Activated B cell treated with CpG ODN at 0.5 μM for 24 hours (primary cell): ENCODE results near the gene LRRC51. TPM values are rescaled to one million over a fixed set of nuclear protein-coding genes. Genes with fewer than 3 reads are reported as not detected.

Experiments
- ATAC-seq: fragments of 200-7000 bp; cut with Tn5 transposase; one replicate; pipeline ENCODE4 v1.10.0; 2021; ENCODE audit warnings: low read depth, mild to moderate bottlenecking, moderate library complexity
- CTCF ChIA-PET: fragments of 350-600 bp; sonication (Branson Sonifier 250); formaldehyde crosslinking; loops from one replicate; lab custom pipeline; 2021; ENCODE audit warnings: antibody characterized with exemption; lab: Charles Lee
- POLR2A ChIA-PET: fragments of 350-600 bp; sonication (Branson Sonifier 250); formaldehyde crosslinking; loops from one replicate; lab custom pipeline; 2021; ENCODE audit warnings: antibody characterized with exemption; lab: Charles Lee
- DNase-seq: peaks from one replicate; pipeline ENCODE4 v3.0.0; 2022
- H3K27ac Mint-ChIP-seq: one replicate; pipeline ENCODE4 v1.8.0; 2020; ENCODE audit warnings: mixed read lengths
- H3K27me3 Mint-ChIP-seq: one replicate; pipeline ENCODE4 v1.8.0; 2021; ENCODE audit warnings: mixed read lengths
- H3K36me3 Mint-ChIP-seq: one replicate; pipeline ENCODE4 v1.8.0; 2021; ENCODE audit warnings: low read depth, mixed read lengths
- H3K4me1 Mint-ChIP-seq: one replicate; pipeline ENCODE4 v1.8.0; 2021; ENCODE audit warnings: mixed read lengths
- H3K4me3 Mint-ChIP-seq: one replicate; pipeline ENCODE4 v1.8.0; 2020; ENCODE audit warnings: mild to moderate bottlenecking, mixed read lengths
- H3K9me3 Mint-ChIP-seq: one replicate; pipeline ENCODE4 v1.8.0; 2020; ENCODE audit warnings: mixed read lengths
- CTCF ChIP-seq: fragments of 200-600 bp; IDR thresholded peaks from one replicate; pipeline ENCODE4 v1.8.0; 2022; ENCODE audit warnings: antibody characterized with exemption, mild to moderate bottlenecking
- intact Hi-C: fragments of 100-400 bp; cut with micrococcal nuclease; formaldehyde crosslinking; loops from one replicate; pipeline ENCODE4 v1.15.1; 2024
- total RNA-seq: library from RNA; stranded (reverse); gene quantifications from 2 replicates; pipeline ENCODE4 v1.2.3, GENCODE V29; 2022

LRRC51 gene
- total RNA-seq, 1 donor from 2014 or later, result 4.1 TPM

- no peak for DNase-seq
- Mint-ChIP-seq H3K36me3 (peaks cover 6% of the 10 kb centered on the region), H3K27me3 (no peaks in the 10 kb centered on the region), H3K27ac (peak overlapping the region; percentile 30), H3K9me3 (no peaks in the 10 kb centered on the region), H3K4me1 (peaks cover 7% of the 10 kb centered on the region), H3K4me3 (no peak overlapping the region)
- TF ChIP-seq CTCF, result no peak
- ChIA-PET CTCF (no interaction called here), POLR2A (interaction anchor here (0.6 to 0.7 kb wide), 2 partner anchors 97 to 346 kb away, joined by 3 to 8 read pairs; no protein-coding TSS in a partner anchor)
- no peak for ATAC-seq
- intact Hi-C loops, result no loop called here
Measured at GRCh38 chr11:72061739-72062396, 18.8 kb upstream of the LRRC51 start.

GRCh38 chr11:72066855-72067254 lies 13.8 kb upstream of the LRRC51 start:
- no peak overlapping the region for H3K4me3 Mint-ChIP-seq
- H3K9me3 Mint-ChIP-seq, result no peaks in the 10 kb centered on the region
- intact Hi-C loops, result no loop called here
- ATAC-seq, result no peak
- TF ChIP-seq CTCF, result no peak
- no peak overlapping the region for H3K27ac Mint-ChIP-seq
- CTCF ChIA-PET, result interaction anchor here (1.5 kb wide), 1 partner anchor 19 kb away, joined by 3 read pairs; no protein-coding TSS in a partner anchor
- peaks cover 27% of the 10 kb centered on the region for H3K4me1 Mint-ChIP-seq
- peaks cover 19% of the 10 kb centered on the region for H3K36me3 Mint-ChIP-seq
- H3K27me3 Mint-ChIP-seq, result no peaks in the 10 kb centered on the region
- POLR2A ChIA-PET, result no interaction called here
- no peak for DNase-seq

GRCh38 chr11:72067266-72067665 lies 13.4 kb upstream of the LRRC51 start:
- Mint-ChIP-seq H3K36me3 (peaks cover 19% of the 10 kb centered on the region), H3K27ac (no peak overlapping the region), H3K4me3 (no peak overlapping the region), H3K4me1 (peaks cover 23% of the 10 kb centered on the region), H3K27me3 (no peaks in the 10 kb centered on the region), H3K9me3 (no peaks in the 10 kb centered on the region)
- DNase-seq (no peak), ATAC-seq (no peak)
- TF ChIP-seq CTCF, result no peak
- ChIA-PET POLR2A (interaction anchor here (1.0 kb wide), 1 partner anchor 139 kb away, joined by 3 read pairs; the partner anchor contains the start of gene XNDC1N), CTCF (interaction anchor here (1.5 kb wide), 1 partner anchor 19 kb away, joined by 3 read pairs; no protein-coding TSS in a partner anchor)
- intact Hi-C loops, result no loop called here

GRCh38 chr11:72067676-72068075 lies 13.0 kb upstream of the LRRC51 start:
- intact Hi-C loops, result no loop called here
- H3K4me3 Mint-ChIP-seq, result no peak overlapping the region
- H3K4me1 Mint-ChIP-seq, result peaks cover 23% of the 10 kb centered on the region
- peaks cover 19% of the 10 kb centered on the region for H3K36me3 Mint-ChIP-seq
- ATAC-seq (no peak), DNase-seq (no peak)
- TF ChIP-seq CTCF, result no peak
- ChIA-PET POLR2A (interaction anchor here (1.0 kb wide), 1 partner anchor 139 kb away, joined by 3 read pairs; the partner anchor contains the start of gene XNDC1N), CTCF (no interaction called here)
- H3K27me3 Mint-ChIP-seq, result no peaks in the 10 kb centered on the region
- H3K27ac Mint-ChIP-seq, result no peak overlapping the region
- H3K9me3 Mint-ChIP-seq, result no peaks in the 10 kb centered on the region

- ChIA-PET CTCF (no interaction called here), POLR2A (no interaction called here)
- intact Hi-C loops, result no loop called here
- DNase-seq (no peak), ATAC-seq (no peak)
- H3K4me3 Mint-ChIP-seq, result no peak overlapping the region
- no peak overlapping the region for H3K27ac Mint-ChIP-seq
- H3K27me3 Mint-ChIP-seq, result no peaks in the 10 kb centered on the region
- peaks cover 23% of the 10 kb centered on the region for H3K4me1 Mint-ChIP-seq
- H3K9me3 Mint-ChIP-seq, result no peaks in the 10 kb centered on the region
- H3K36me3 Mint-ChIP-seq, result peaks cover 19% of the 10 kb centered on the region
- TF ChIP-seq CTCF, result no peak
Measured at GRCh38 chr11:72069200-72069599, 11.4 kb upstream of the LRRC51 start.
